HEK293 (cell line): ENCODE data around the gene GSTT2B.

Experiments
- CTCF ChIP-seq: fragments of 450-650 bp; formaldehyde crosslinking; IDR thresholded peaks from 2 replicates; pipeline ENCODE4 v1.5.1; 2016; ENCODE audit warnings: missing biosample characterization, missing genetic modification characterization
- KLF17 ChIP-seq: fragments of 450-650 bp; formaldehyde crosslinking; IDR thresholded peaks from 2 replicates; pipeline ENCODE4 v1.5.1; 2016; ENCODE audit warnings: missing biosample characterization, missing genetic modification characterization
- KLF9 ChIP-seq: fragments of 450-650 bp; formaldehyde crosslinking; IDR thresholded peaks from 2 replicates; pipeline ENCODE4 v1.5.1; 2016; ENCODE audit warnings: missing biosample characterization, missing genetic modification characterization, low read depth
- ZNF121 ChIP-seq: fragments of 450-650 bp; formaldehyde crosslinking; IDR thresholded peaks from 2 replicates; pipeline ENCODE4 v1.5.1; 2016; ENCODE audit warnings: missing biosample characterization, missing genetic modification characterization
- ZNF274 ChIP-seq, 2 experiments: fragments of 200-500 bp in 1 of 2; fragments of 450-650 bp in 1 of 2; sonication (Bioruptor generic) in 1 of 2; formaldehyde crosslinking in 1 of 2; IDR thresholded peaks; 2 replicates each; pipeline versions ENCODE4 v1.5.1 to v1.6.1; 2014 to 2016; ENCODE audit warnings: borderline replicate concordance in 1 of 2, inconsistent platforms in 1 of 2, low read length in 1 of 2, missing biosample characterization in 1 of 2, missing genetic modification characterization in 1 of 2
- ZNF513 ChIP-seq: fragments of 450-650 bp; IDR thresholded peaks from 2 replicates; pipeline ENCODE4 v1.5.1; 2018; ENCODE audit warnings: missing biosample characterization, missing genetic modification characterization
- ZNF629 ChIP-seq: fragments of 450-650 bp; formaldehyde crosslinking; IDR thresholded peaks from 2 replicates; pipeline ENCODE4 v1.5.1; 2017; ENCODE audit warnings: missing biosample characterization, missing genetic modification characterization

- TF ChIP-seq ZNF513 (tag by site-specific recombination) (no peak), CTCF (tag by site-specific recombination) (no peak), ZNF274 (IDR thresholded peaks at IDR 0.05; ENCODE audit: low read length) (no peak), ZNF274 (tag by site-specific recombination; IDR thresholded peaks at IDR 0.05; ENCODE audit: borderline replicate concordance) (no peak), KLF9 (no peak), KLF17 (tag by site-specific recombination) (no peak), ZNF121 (no peak), ZNF629 (tag by site-specific recombination) (no peak)
These were observed 40.3 kb upstream of the GSTT2B start for GRCh38 chr22:24001314-24001713.
